GM10248 (cell line): Measurements from ENCODE around the gene ARFGEF3.

Experiments
- CTCF ChIA-PET: fragments of 300-600 bp; sonication (Branson Sonifier 250); formaldehyde crosslinking; extraction: SDS; loops from one replicate; lab custom pipeline; 2021; ENCODE audit warnings: antibody characterized with exemption; lab: Yijun Ruan, JAX
- POLR2A ChIA-PET: fragments of 350-650 bp; sonication (Branson Sonifier 250); formaldehyde crosslinking; extraction: SDS; loops from one replicate; lab custom pipeline; 2020; ENCODE audit warnings: antibody characterized with exemption; lab: Yijun Ruan, JAX
- DNase-seq: peaks from one replicate; pipeline ENCODE4 v3.0.0; 2012; ENCODE audit errors: extremely low spot score
- TF ChIP-seq, protein P1 (sequence below): IDR thresholded peaks from 2 replicates; pipeline ENCODE4 v1.5.1; 2012; ENCODE audit warnings: mild to moderate bottlenecking, low read depth; ENCODE audit errors: extremely low read depth, missing control alignments, control extremely low read depth

Gene ARFGEF3

GRCh38 chr6:138234363-138234762 lies 72.6 kb downstream of the ARFGEF3 start:
- DNase-seq = no peak
- ChIA-PET CTCF (interaction anchor here (0.7 to 1.6 kb wide), 3 partner anchors 9 to 16 kb away, joined by 3 read pairs; partner anchors contain the start of gene PBOV1), POLR2A (no interaction called here)
- TF ChIP-seq, protein P1, sequence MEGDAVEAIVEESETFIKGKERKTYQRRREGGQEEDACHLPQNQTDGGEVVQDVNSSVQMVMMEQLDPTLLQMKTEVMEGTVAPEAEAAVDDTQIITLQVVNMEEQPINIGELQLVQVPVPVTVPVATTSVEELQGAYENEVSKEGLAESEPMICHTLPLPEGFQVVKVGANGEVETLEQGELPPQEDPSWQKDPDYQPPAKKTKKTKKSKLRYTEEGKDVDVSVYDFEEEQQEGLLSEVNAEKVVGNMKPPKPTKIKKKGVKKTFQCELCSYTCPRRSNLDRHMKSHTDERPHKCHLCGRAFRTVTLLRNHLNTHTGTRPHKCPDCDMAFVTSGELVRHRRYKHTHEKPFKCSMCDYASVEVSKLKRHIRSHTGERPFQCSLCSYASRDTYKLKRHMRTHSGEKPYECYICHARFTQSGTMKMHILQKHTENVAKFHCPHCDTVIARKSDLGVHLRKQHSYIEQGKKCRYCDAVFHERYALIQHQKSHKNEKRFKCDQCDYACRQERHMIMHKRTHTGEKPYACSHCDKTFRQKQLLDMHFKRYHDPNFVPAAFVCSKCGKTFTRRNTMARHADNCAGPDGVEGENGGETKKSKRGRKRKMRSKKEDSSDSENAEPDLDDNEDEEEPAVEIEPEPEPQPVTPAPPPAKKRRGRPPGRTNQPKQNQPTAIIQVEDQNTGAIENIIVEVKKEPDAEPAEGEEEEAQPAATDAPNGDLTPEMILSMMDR = no peak

DNA sequence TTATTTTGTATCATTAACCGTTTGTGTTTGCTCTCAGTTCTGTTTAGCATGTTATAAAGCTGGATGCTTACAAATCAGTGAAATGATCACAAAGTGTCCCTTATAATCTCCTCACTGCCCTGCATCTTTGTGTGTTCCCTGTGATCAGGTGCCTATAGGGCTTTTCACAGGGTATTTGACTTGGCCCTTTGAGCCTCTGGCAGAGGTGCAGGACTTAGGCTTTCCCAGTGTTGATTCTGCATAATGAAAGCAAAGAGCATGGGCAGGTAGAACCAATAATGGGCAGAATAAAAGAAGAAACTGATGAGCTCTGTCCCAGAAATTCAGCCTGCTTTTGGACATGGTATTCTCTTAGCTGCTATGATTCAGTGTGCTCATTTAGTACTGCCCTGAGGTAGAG lies 73.5 kb downstream of the ARFGEF3 start:
- ChIA-PET CTCF (interaction anchor here (0.7 to 1.5 kb wide), 5 partner anchors 9 to 13 kb away, joined by 3 to 7 read pairs (median 3); no protein-coding TSS in a partner anchor), POLR2A (no interaction called here)
- TF ChIP-seq, protein P1 = no peak
- no peak for DNase-seq

- TF ChIP-seq, protein P1 = no peak
- ChIA-PET POLR2A (no interaction called here), CTCF (interaction anchor here (0.7 to 1.5 kb wide), 3 partner anchors 9 to 14 kb away, joined by 3 to 7 read pairs (median 4); no protein-coding TSS in a partner anchor)
- DNase-seq = no peak
Observed at GRCh38 chr6:138235693-138236092, 74.0 kb downstream of the ARFGEF3 start.

- TF ChIP-seq, protein P1 = no peak
- DNase-seq = no peak
- POLR2A ChIA-PET = no interaction called here
- CTCF ChIA-PET = interaction anchor here (1.1 kb wide), 1 partner anchor 14 kb away, joined by 3 read pairs; no protein-coding TSS in a partner anchor
Observed at GRCh38 chr6:138237463-138237862, 75.7 kb downstream of the ARFGEF3 start.

- CTCF ChIA-PET = interaction anchor here (1.1 kb wide), 1 partner anchor 12 kb away, joined by 3 read pairs; no protein-coding TSS in a partner anchor
Observed at GRCh38 chr6:138238368-138238767, 76.6 kb downstream of the ARFGEF3 start.

GRCh38 chr6:138239774-138240173 lies 78.0 kb downstream of the ARFGEF3 start:
- POLR2A ChIA-PET = no interaction called here
- CTCF ChIA-PET = interaction anchor here (0.9 kb wide), 1 partner anchor 17 kb away, joined by 4 read pairs; no protein-coding TSS in a partner anchor

More at GRCh38 chr6:138238368-138238767, 76.6 kb downstream of the ARFGEF3 start:
- POLR2A ChIA-PET = no interaction called here
- no peak for DNase-seq
- TF ChIP-seq, protein P1 = no peak

More at GRCh38 chr6:138239774-138240173, 78.0 kb downstream of the ARFGEF3 start:
- DNase-seq = no peak
- TF ChIP-seq, protein P1 = no peak
